Smooth muscle cell (in vitro differentiated cells): ENCODE results near the gene GDI1. TPM values are rescaled to one million over a fixed set of nuclear protein-coding genes. Genes with fewer than 3 reads are reported as not detected.

Experiments used
- DNase-seq: peaks from one replicate; lab custom pipeline; 2025; ENCODE audit not compliant: unreplicated experiment; lab: John Stamatoyannopoulos, UW
- H2AFZ ChIP-seq: fragments of 200-600 bp; sonication (generic); 2 replicates; pipeline ENCODE4 v1.6.0; 2016; ENCODE audit warnings: antibody characterized with exemption, low read depth, mild to moderate bottlenecking
- H3F3A ChIP-seq: fragments of 200-600 bp; sonication (generic); 2 replicates; pipeline ENCODE4 v1.6.0; 2017; ENCODE audit warnings: antibody characterized with exemption, low read depth
- H3K27ac ChIP-seq: fragments of 200-600 bp; sonication (generic); 2 replicates; pipeline ENCODE4 v1.5.1; 2016; ENCODE audit warnings: low read depth, mild to moderate bottlenecking
- H3K27me3 ChIP-seq: fragments of 200-600 bp; sonication (generic); 2 replicates; pipeline ENCODE4 v1.6.1; 2016; ENCODE audit warnings: low read depth, mild to moderate bottlenecking
- H3K36me3 ChIP-seq: fragments of 200-600 bp; sonication (generic); 2 replicates; pipeline ENCODE4 v1.5.1; 2016; ENCODE audit warnings: low read depth
- H3K4me1 ChIP-seq: fragments of 200-600 bp; sonication (generic); 2 replicates; pipeline ENCODE4 v1.5.1; 2016; ENCODE audit warnings: low read depth
- H3K4me2 ChIP-seq: fragments of 200-600 bp; sonication (generic); 2 replicates; pipeline ENCODE4 v1.6.0; 2016; ENCODE audit warnings: mild to moderate bottlenecking
- H3K4me3 ChIP-seq: fragments of 200-600 bp; sonication (generic); 2 replicates; pipeline ENCODE4 v1.5.1; 2016; ENCODE audit warnings: mild to moderate bottlenecking
- H3K79me2 ChIP-seq: fragments of 200-600 bp; sonication (generic); 2 replicates; pipeline ENCODE4 v1.6.0; 2016; ENCODE audit warnings: low read depth, mild to moderate bottlenecking
- H3K9ac ChIP-seq: fragments of 200-600 bp; sonication (generic); 2 replicates; pipeline ENCODE4 v1.6.0; 2016; ENCODE audit warnings: low read depth
- H3K9me3 ChIP-seq: fragments of 200-600 bp; sonication (generic); replicated peaks from 2 replicates; pipeline ENCODE4 v1.5.1; 2016; ENCODE audit warnings: low read depth
- H4K20me1 ChIP-seq: fragments of 200-600 bp; sonication (generic); 2 replicates; pipeline ENCODE4 v1.6.0; 2016; ENCODE audit warnings: low read depth
- WGBS: methylation state at CpG from one replicate; pipeline ENCODE4 v1.1.7; 2016; ENCODE audit warnings: low lambda C conversion rate; 5-methylcytosine and 5-hydroxymethylcytosine counted together
- polyA plus RNA-seq: library from polyadenylated mRNA; unstranded; fragments of >200 nt; fragmentation: Nextera tagmentation; extraction: Ambion mirVana; gene quantifications from 2 replicates; pipeline ENCODE4 v1.2.1, GENCODE V29; 2016
- total RNA-seq: library from RNA; depleted of rRNA; stranded (reverse); fragments of >200 nt; gene quantifications from 2 replicates; pipeline ENCODE4 v1.2.3, GENCODE V29; 2014
- TF ChIP-seq, protein P1 (sequence below): fragments of 200-600 bp; sonication (generic); IDR thresholded peaks from 2 replicates; pipeline ENCODE4 v1.5.1; 2017; ENCODE audit warnings: borderline replicate concordance, mild to moderate bottlenecking, antibody characterized with exemption; ENCODE audit not compliant: insufficient read depth, poor library complexity, severe bottlenecking

The GDI1 gene
- total and polyA plus RNA-seq, 2 experiments from 2014 or later, result 98.8 to 143 TPM

DNA sequence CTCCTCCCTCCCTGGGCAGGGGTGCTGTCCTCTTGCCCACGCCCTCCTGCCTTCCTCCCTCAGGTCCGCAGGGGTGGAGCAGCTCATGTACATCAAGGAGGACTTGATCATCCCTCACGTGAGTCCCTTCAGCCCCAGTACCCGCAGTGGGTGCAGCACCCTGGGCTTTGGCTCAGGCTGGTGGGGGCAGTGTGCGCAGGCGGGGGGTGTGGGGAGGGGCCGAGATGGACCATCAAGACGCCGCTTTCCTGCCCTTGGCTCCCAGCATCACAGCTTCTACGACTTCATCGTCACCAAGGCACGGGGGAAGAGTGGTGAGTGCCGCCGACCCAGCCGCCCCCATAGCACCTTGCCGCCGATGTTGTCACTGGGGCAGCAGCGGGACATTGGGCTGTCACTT lies 12.7 kb downstream of the GDI1 start:
- no peak overlapping the region for H3K27ac ChIP-seq
- no peak overlapping the region for H3K4me2 ChIP-seq
- H3K36me3 ChIP-seq, result no peaks in the 10 kb centered on the region
- no peaks in the 10 kb centered on the region for H3K9me3 ChIP-seq
- TF ChIP-seq, protein P1, sequence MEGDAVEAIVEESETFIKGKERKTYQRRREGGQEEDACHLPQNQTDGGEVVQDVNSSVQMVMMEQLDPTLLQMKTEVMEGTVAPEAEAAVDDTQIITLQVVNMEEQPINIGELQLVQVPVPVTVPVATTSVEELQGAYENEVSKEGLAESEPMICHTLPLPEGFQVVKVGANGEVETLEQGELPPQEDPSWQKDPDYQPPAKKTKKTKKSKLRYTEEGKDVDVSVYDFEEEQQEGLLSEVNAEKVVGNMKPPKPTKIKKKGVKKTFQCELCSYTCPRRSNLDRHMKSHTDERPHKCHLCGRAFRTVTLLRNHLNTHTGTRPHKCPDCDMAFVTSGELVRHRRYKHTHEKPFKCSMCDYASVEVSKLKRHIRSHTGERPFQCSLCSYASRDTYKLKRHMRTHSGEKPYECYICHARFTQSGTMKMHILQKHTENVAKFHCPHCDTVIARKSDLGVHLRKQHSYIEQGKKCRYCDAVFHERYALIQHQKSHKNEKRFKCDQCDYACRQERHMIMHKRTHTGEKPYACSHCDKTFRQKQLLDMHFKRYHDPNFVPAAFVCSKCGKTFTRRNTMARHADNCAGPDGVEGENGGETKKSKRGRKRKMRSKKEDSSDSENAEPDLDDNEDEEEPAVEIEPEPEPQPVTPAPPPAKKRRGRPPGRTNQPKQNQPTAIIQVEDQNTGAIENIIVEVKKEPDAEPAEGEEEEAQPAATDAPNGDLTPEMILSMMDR, result no peak
- H2AFZ ChIP-seq, result no peak overlapping the region
- no peak overlapping the region for H3K9ac ChIP-seq
- H3K4me1 ChIP-seq, result peaks cover 6% of the 10 kb centered on the region
- H3K4me3 ChIP-seq, result no peak overlapping the region
- H3F3A ChIP-seq, result no peaks in the 10 kb centered on the region
- H3K79me2 ChIP-seq, result peaks cover 13% of the 10 kb centered on the region
- 93% methylated on average over 18 of the region's 18 CpGs for WGBS
- no peaks in the 10 kb centered on the region for H4K20me1 ChIP-seq
- H3K27me3 ChIP-seq, result no peaks in the 10 kb centered on the region
- DNase-seq, result no peak

DNA sequence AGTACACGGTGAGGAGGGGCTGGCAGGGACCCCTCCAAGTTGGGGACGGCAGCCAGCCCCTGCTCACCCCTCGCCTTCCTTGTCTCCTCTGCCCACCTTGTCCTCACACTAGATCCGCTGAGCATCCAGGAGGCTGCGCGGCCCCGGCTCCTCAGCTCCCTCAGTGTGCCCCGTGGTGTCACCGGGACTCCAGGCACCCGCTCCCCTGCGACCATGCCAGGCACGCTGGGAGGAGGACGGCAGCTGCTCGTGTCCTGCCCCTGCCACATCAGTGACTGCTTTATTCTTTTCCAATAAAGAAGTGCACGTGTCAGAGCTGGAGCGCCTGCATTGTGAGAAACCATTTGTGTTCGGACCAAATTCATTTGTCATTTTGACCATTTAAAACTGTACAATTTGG lies 13.4 kb downstream of the GDI1 start:
- Histone ChIP-seq H3K9ac (no peak overlapping the region), H3K36me3 (no peaks in the 10 kb centered on the region), H2AFZ (no peak overlapping the region), H3K27me3 (no peaks in the 10 kb centered on the region), H3K4me1 (no peaks in the 10 kb centered on the region), H3K4me2 (no peak overlapping the region), H3F3A (no peaks in the 10 kb centered on the region), H3K9me3 (no peaks in the 10 kb centered on the region), H3K4me3 (no peak overlapping the region), H3K79me2 (peaks cover 6% of the 10 kb centered on the region), H4K20me1 (no peaks in the 10 kb centered on the region), H3K27ac (no peak overlapping the region)
- no peak for DNase-seq
- TF ChIP-seq, protein P1, result no peak
- WGBS, result 92% methylated on average over 17 of the region's 17 CpGs

DNA sequence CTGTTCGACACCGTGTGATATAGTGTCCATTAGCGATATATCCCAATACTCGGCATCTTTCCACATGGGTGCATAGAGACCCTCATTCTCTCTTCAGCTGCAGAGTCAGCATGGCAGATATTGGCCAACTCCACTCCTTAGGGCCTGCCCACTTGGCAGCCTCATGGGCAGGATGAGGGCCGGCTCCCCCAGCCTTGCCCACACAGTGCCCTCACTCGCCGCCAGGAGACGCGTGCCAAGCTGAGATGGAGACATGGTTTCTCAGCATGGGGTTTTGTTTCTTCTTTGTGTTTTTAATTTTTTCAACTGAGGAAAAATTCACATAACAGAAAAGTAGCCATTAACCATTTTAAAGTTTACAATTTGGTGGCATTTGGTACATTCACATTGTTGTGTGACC lies 15.9 kb downstream of the GDI1 start:
- Histone ChIP-seq H2AFZ (no peak overlapping the region), H3K4me2 (no peak overlapping the region), H3K36me3 (no peaks in the 10 kb centered on the region), H3K27ac (no peak overlapping the region), H3K9me3 (no peaks in the 10 kb centered on the region), H3K27me3 (no peaks in the 10 kb centered on the region), H3K4me1 (no peaks in the 10 kb centered on the region), H3K79me2 (no peaks in the 10 kb centered on the region), H4K20me1 (no peaks in the 10 kb centered on the region), H3K9ac (no peak overlapping the region), H3F3A (no peaks in the 10 kb centered on the region), H3K4me3 (no peak overlapping the region)
- WGBS, result 95% methylated on average over 9 of the region's 9 CpGs
- DNase-seq, result no peak
- TF ChIP-seq, protein P1, result no peak

DNA sequence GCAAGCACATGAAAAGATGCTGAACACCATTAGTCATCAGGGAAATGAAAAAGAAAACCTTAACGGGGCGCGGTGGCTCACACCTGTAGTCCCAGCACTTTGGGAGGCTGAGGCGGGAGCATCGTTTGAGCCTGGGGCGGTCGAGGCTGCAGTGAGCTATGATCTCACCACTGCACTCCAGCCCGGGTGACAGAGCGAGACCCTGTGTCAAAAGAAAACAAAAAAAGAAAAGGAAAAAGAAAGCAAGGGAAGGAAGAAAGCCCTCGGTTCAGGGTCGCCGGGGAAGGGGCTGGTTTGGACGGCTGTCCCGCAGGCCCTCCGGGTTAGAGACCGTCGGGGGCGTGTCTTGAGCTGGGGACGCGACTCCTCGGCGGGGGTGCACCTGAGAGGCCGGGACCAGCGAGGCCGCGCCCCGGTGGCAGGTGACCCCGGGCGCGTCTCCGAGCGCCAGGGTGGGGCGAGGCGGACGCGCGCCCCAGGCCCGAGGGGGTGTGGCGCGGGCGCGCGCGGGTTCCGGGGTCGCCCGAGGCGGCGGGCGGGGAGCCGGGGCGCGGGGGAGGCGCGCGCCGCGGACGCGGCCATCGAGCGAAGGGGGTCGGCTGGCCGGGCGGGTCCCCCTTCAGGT lies 20.6 kb downstream of the GDI1 start:
- Histone ChIP-seq H3K36me3 (no peaks in the 10 kb centered on the region), H3K4me2 (peak overlapping the region; percentile 81), H3F3A (no peaks in the 10 kb centered on the region), H3K27me3 (no peaks in the 10 kb centered on the region), H3K9ac (no peak overlapping the region), H4K20me1 (peaks cover 34% of the 10 kb centered on the region), H3K4me3 (peak overlapping the region; percentile 64), H3K4me1 (peaks cover 6% of the 10 kb centered on the region), H2AFZ (no peak overlapping the region), H3K9me3 (no peaks in the 10 kb centered on the region), H3K79me2 (peaks cover 37% of the 10 kb centered on the region), H3K27ac (no peak overlapping the region)
- 52% methylated on average over 22 of the region's 65 CpGs for WGBS
- DNase-seq, result no peak
- TF ChIP-seq, protein P1, result no peak
